Heart left ventricle (tissue), 16 donors: ENCODE measurements around the gene RNF112. TPM values are rescaled to one million over a fixed set of nuclear protein-coding genes. Genes with fewer than 3 reads are reported as not detected.
"Not testable (repeated sequence)": the region's sequence is repeated elsewhere in the genome, so short reads cannot be mapped to it uniquely, and the experiment has no call there.

Source experiments
- ATAC-seq, 4 donors: fragments of 200-7000 bp; cut with Tn5 transposase; one replicate each; pipeline ENCODE4 v1.9.1; 2020 to 2022; ENCODE audit warnings: moderate library complexity in 4 of 4, mild to moderate bottlenecking in 3 of 4, moderate number of reproducible peaks in 1 of 4
- DNase-seq, 5 donors: peaks; one replicate each; pipeline ENCODE4 v3.0.0-alpha.2; 2020
- H3K27ac ChIP-seq, 12 donors: fragments of 200-600 bp; sonication (generic) in 4 of 12; one replicate each; pipeline versions ENCODE4 v1.5.0 to v1.8.0; 2016 to 2022; ENCODE audit warnings: mild to moderate bottlenecking in 2 of 12
- H3K27me3 ChIP-seq, 9 donors: fragments of 200-600 bp; sonication (generic) in 2 of 9; one replicate each; pipeline versions ENCODE4 v1.5.1 to v1.8.0; 2016 to 2022; ENCODE audit warnings: mild to moderate bottlenecking in 3 of 9
- H3K36me3 ChIP-seq, 9 donors: fragments of 200-600 bp; sonication (generic) in 2 of 9; one replicate each; pipeline versions ENCODE4 v1.5.0 to v1.8.0; 2018 to 2022; ENCODE audit warnings: mild to moderate bottlenecking in 2 of 9
- H3K4me1 ChIP-seq, 12 donors: fragments of 200-600 bp; sonication (generic) in 4 of 12; one replicate each; pipeline versions ENCODE4 v1.5.0 to v1.8.0; 2016 to 2022; ENCODE audit warnings: mild to moderate bottlenecking in 3 of 12
- H3K4me3 ChIP-seq, 12 donors: fragments of 200-600 bp; sonication (generic) in 4 of 12; one replicate each; pipeline versions ENCODE4 v1.5.0 to v1.8.0; 2017 to 2022; ENCODE audit warnings: mild to moderate bottlenecking in 9 of 12, moderate library complexity in 4 of 12
- H3K9me3 ChIP-seq, 12 donors: fragments of 200-600 bp; sonication (generic) in 4 of 12; one replicate each; pipeline versions ENCODE4 v1.5.0 to v1.8.0; 2016 to 2022; ENCODE audit warnings: mild to moderate bottlenecking in 1 of 12
- POLR2A ChIP-seq, 2 donors: fragments of 450-650 bp; IDR thresholded peaks; one replicate each; pipeline ENCODE4 v1.6.1; 2017; ENCODE audit warnings: antibody characterized with exemption in 2 of 2, mild to moderate bottlenecking in 2 of 2, moderate library complexity in 2 of 2
- WGBS, 4 donors: extraction: QIAGEN DNeasy Blood & Tissue Kit in 2 of 4; methylation state at CpG; one replicate each; pipeline versions ENCODE4 v1.1.5 to v1.1.7; 2013 to 2018; 5-methylcytosine and 5-hydroxymethylcytosine counted together
- intact Hi-C, 10 donors: fragments of 100-400 bp; cut with DNase I; formaldehyde crosslinking; loops; one replicate each; pipeline versions ENCODE4 v1.11.1 to v1.14.2; 2022
- polyA plus RNA-seq, 2 donors: library from polyadenylated mRNA; stranded (reverse); fragments of 200-250 nt; gene quantifications; one replicate each; pipeline ENCODE4 v1.2.3, GENCODE V29; 2013
- total RNA-seq, 9 donors: library from RNA; depleted of rRNA in 2 of 9; stranded (reverse); fragments of >200 nt in 2 of 9; fragmentation: NEBNext Ultra II Directional in 3 of 9; extraction: Animal tissue kit (Norgen Biotek cat#: 25700) in 3 of 9; gene quantifications; one replicate each; pipeline versions ENCODE4 v1.1.0 to v1.2.4, GENCODE V29; 2016 to 2023
- TF ChIP-seq, protein P1 (sequence below), 12 donors: fragments of 200-600 bp; sonication (generic) in 4 of 12; IDR thresholded peaks; one replicate each; pipeline versions ENCODE4 v1.5.0 to v1.8.0; 2018 to 2022; ENCODE audit warnings: antibody characterized with exemption in 12 of 12, mild to moderate bottlenecking in 5 of 12
- donor health status: ischemic (EF 13 %, LVEDD 7.1; RV severe dilation, severe dysfunction).
- donor health status: healthy with polysubstance abuse.
- donor health status: DM: no; HTN: yes; CAD: no.
- donor health status: DM: no; HTN: no; CAD: no.
- donor health status: ischemic (EF 25% LVEDD 6.9; RV normal size, moderate dysfunction).
- donor health status: ischemic (EF 25% LVEDD 5.7; RV mildly dilated, moderate dysfunction).
- donor health status: healthy.
- donor health status: DM: yes; HTN: yes; CAD: no.
- donor health status: ischemic (EF 35%, LVEDD 5.7; RV mildly dilated, moderate dysfunction).
- donor health status: nonischemic (EF 11% LVEDD 7.7; RV severe dilation, severe dysfunction).
- donor health status: DM: yes; HTN: yes; CAD: no.
- donor health status: PGD.
- donor health status: ischemic (EF 29% LVEDD 5.4; RV normal size, mild dysfunction).
- donor health status: nonischemic (EF 23%, LVEDD 6.1; RV moderate dilation, normal function).

RNF112 gene
- total and polyA plus RNA-seq, 11 donors = 0.45 to 3.0 (median 1.4) TPM

DNA sequence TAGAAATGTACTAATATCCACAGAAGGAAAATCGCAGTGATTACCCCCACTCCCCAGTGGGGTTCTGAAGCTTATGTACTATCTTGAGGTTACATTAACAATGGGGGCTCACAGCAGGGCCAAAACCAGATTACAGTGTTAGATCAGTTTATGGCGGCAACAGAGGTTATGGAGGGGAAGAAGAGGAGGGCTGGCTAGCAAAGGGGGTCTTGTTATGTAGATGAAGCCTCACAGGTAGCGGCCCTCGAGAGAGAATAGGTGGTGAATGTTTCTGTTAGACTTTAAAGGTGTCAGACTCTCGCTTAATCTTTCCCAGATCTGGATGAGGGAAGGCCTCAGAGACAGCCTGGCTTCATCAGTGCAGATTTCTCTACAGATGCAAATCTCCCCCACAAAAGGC is 22.2 kb downstream of the RNF112 start:
- no peak for ATAC-seq
- intact Hi-C loops = no loop called here
- 78 to 84% (median 81%) methylated on average over 5 of the region's 5 CpGs for WGBS, 4 donors
- Histone ChIP-seq H3K36me3 (no peaks in the 10 kb centered on the region), H3K4me1 (no peaks in the 10 kb centered on the region), H3K9me3 (no peaks in the 10 kb centered on the region), H3K4me3 (no peak overlapping the region), H3K27me3 (no peaks in the 10 kb centered on the region), H3K27ac (no peak overlapping the region)
- no peak for DNase-seq
- TF ChIP-seq, protein P1, sequence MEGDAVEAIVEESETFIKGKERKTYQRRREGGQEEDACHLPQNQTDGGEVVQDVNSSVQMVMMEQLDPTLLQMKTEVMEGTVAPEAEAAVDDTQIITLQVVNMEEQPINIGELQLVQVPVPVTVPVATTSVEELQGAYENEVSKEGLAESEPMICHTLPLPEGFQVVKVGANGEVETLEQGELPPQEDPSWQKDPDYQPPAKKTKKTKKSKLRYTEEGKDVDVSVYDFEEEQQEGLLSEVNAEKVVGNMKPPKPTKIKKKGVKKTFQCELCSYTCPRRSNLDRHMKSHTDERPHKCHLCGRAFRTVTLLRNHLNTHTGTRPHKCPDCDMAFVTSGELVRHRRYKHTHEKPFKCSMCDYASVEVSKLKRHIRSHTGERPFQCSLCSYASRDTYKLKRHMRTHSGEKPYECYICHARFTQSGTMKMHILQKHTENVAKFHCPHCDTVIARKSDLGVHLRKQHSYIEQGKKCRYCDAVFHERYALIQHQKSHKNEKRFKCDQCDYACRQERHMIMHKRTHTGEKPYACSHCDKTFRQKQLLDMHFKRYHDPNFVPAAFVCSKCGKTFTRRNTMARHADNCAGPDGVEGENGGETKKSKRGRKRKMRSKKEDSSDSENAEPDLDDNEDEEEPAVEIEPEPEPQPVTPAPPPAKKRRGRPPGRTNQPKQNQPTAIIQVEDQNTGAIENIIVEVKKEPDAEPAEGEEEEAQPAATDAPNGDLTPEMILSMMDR (IDR thresholded peaks at IDR 0.05) = no peak
- TF ChIP-seq POLR2A (IDR thresholded peaks at IDR 0.05) = no peak

DNA sequence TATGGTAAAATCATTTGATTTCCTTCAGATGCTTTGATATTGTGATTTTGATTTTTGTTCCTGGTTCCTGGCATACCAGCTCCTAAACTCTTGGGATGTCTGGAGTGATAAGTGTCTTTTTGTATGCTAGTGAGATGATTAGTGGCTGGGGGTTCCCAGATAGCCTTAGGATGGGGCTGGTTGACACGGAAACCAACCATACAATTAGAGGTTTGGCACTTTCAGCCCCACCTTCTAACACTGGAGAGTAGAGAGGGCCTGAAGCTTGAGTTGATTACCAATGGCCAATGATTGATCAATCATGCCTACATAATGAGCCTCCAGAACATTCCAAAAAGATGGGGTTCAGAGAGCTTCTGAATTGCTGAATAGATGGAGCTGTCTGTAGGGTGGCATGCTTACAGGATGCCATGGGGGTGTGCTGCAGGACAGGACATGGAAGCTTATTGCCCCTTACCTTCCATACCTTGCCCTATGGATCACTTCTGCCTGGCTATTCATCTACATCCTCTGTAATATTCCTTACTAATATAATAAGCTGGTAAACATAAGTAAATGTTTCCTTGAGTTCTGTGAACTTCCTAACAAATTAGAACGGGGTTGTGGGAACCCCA is 22.8 kb downstream of the RNF112 start:
- H3K9me3 ChIP-seq = no peaks in the 10 kb centered on the region
- intact Hi-C loops = no loop called here
- no peaks in the 10 kb centered on the region for H3K4me1 ChIP-seq
- DNase-seq (no peak), ATAC-seq (no peak)
- no peaks in the 10 kb centered on the region for H3K27me3 ChIP-seq
- H3K4me3 ChIP-seq = no peak overlapping the region
- TF ChIP-seq POLR2A (IDR thresholded peaks at IDR 0.05) = no peak
- TF ChIP-seq, protein P1 (IDR thresholded peaks at IDR 0.05) = no peak
- 81 to 93% (median 90%) methylated on average over 2 of the region's 2 CpGs for WGBS, 4 donors
- H3K27ac ChIP-seq = no peak overlapping the region
- H3K36me3 ChIP-seq = no peaks in the 10 kb centered on the region

DNA sequence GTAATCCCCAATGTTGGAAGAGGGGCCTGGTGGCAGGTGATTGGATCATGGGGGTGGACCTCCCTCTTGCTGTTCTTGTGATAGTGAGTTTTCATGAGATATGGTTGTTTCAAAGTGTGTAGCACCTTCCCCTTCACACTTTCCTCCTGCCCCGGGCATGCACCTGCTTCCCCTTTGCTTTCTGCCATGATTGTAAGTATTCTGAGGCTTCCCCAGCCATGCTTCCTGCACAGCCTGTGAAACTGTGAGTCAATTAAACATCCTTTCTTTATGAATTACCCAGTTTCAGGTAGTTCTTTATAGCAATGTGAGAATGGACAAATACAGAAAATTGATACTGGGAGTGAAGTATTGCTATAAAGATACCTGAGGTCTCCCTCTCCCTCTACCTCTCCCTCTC is 29.4 kb downstream of the RNF112 start:
- Histone ChIP-seq H3K4me1 (no peaks in the 10 kb centered on the region), H3K9me3 (peaks cover 0 to 16% (median 0%) of the 10 kb centered on the region in 12 donors), H3K27me3 (no peaks in the 10 kb centered on the region), H3K27ac (no peak overlapping the region), H3K36me3 (no peaks in the 10 kb centered on the region), H3K4me3 (no peak overlapping the region)
- WGBS, 4 donors = 68 to 75% (median 70%) methylated on average over 1 of the region's 1 CpG
- DNase-seq = no peak
- TF ChIP-seq POLR2A (IDR thresholded peaks at IDR 0.05) = no peak
- TF ChIP-seq, protein P1 (IDR thresholded peaks at IDR 0.05) = no peak
- ATAC-seq = no peak
- intact Hi-C loops = no loop called here

GRCh38 chr17:19441288-19441687 is 30.3 kb downstream of the RNF112 start:
- H3K4me3 ChIP-seq, H3K27ac ChIP-seq, H3K36me3 ChIP-seq, intact Hi-C loops, DNase-seq, H3K4me1 ChIP-seq, ATAC-seq, H3K27me3 ChIP-seq: not testable (repeated sequence)
- peaks cover 0 to 18% (median 0%) of the 10 kb centered on the region in 12 donors for H3K9me3 ChIP-seq
- WGBS, 4 donors = 90 to 95% (median 92%) methylated on average over 13 to 24 of the region's 25 CpGs

- Histone ChIP-seq H3K4me3 (no peak overlapping the region), H3K4me1 (peaks cover 0 to 10% (median 0%) of the 10 kb centered on the region in 12 donors), H3K9me3 (peaks cover 0 to 18% (median 0%) of the 10 kb centered on the region in 12 donors), H3K27ac (no peak overlapping the region), H3K27me3 (no peaks in the 10 kb centered on the region), H3K36me3 (no peaks in the 10 kb centered on the region)
- ATAC-seq = no peak
- intact Hi-C loops = no loop called here
- 85 to 90% (median 88%) methylated on average over 2 of the region's 2 CpGs for WGBS, 4 donors
- DNase-seq = no peak
- TF ChIP-seq, protein P1 (IDR thresholded peaks at IDR 0.05) = no peak
- TF ChIP-seq POLR2A (IDR thresholded peaks at IDR 0.05) = no peak
These were observed 31.7 kb downstream of the RNF112 start for GRCh38 chr17:19442731-19443130.
